ENCODE data around the gene MBNL3.

MBNL3 gene

GRCh38 chrX:132414404-132414803, 74.4 kb downstream of the MBNL3 start:
- no peak overlapping the region for H3K4me3 ChIP-seq (ENCODE audit: control insufficient read depth, low read depth, low read length)
- DNase-seq (ENCODE audit: low read depth), result no peak
- no peak for TF ChIP-seq CTCF (conservative IDR thresholded peaks at IDR 0.05; ENCODE audit: control insufficient read depth, insufficient read depth, low read depth, low read length)

GRCh38 chrX:132413459-132413858, 75.4 kb downstream of the MBNL3 start:
- H3K4me3 ChIP-seq (ENCODE audit: control insufficient read depth, low read depth, low read length), result no peak overlapping the region
- TF ChIP-seq CTCF (conservative IDR thresholded peaks at IDR 0.05; ENCODE audit: control insufficient read depth, insufficient read depth, low read depth, low read length), result no peak
- DNase-seq (ENCODE audit: low read depth), result no peak

- no peak overlapping the region for H3K4me3 ChIP-seq (ENCODE audit: control insufficient read depth, low read depth, low read length)
- no peak for TF ChIP-seq CTCF (conservative IDR thresholded peaks at IDR 0.05; ENCODE audit: control insufficient read depth, insufficient read depth, low read depth, low read length)
- DNase-seq (ENCODE audit: low read depth), result no peak
Observed at GRCh38 chrX:132412208-132412607, 76.6 kb downstream of the MBNL3 start.

- no peak for DNase-seq (ENCODE audit: low read depth)
- no peak for TF ChIP-seq CTCF (conservative IDR thresholded peaks at IDR 0.05; ENCODE audit: control insufficient read depth, insufficient read depth, low read depth, low read length)
- H3K4me3 ChIP-seq (ENCODE audit: control insufficient read depth, low read depth, low read length), result no peak overlapping the region
Observed at GRCh38 chrX:132411310-132411977, 77.4 kb downstream of the MBNL3 start.

- DNase-seq (ENCODE audit: low read depth), result no peak
- H3K4me3 ChIP-seq (ENCODE audit: control insufficient read depth, low read depth, low read length), result no peak overlapping the region
- TF ChIP-seq CTCF (conservative IDR thresholded peaks at IDR 0.05; ENCODE audit: control insufficient read depth, insufficient read depth, low read depth, low read length), result no peak
Observed at GRCh38 chrX:132409780-132410556, 78.9 kb downstream of the MBNL3 start.

- H3K4me3 ChIP-seq (ENCODE audit: control insufficient read depth, low read depth, low read length), result no peak overlapping the region
- no peak for DNase-seq (ENCODE audit: low read depth)
- TF ChIP-seq CTCF (conservative IDR thresholded peaks at IDR 0.05; ENCODE audit: control insufficient read depth, insufficient read depth, low read depth, low read length), result no peak
Observed at GRCh38 chrX:132407691-132408090, 81.1 kb downstream of the MBNL3 start.
